NB4 (cell line): Measurements from ENCODE around the gene DDX20.

Experiments
- DNase-seq: peaks from one replicate; pipeline ENCODE4 v3.0.0; 2010; ENCODE audit warnings: low read depth
- H3K4me3 ChIP-seq: one replicate; pipeline ENCODE4 v1.5.1; 2011; ENCODE audit warnings: mild to moderate bottlenecking, low read depth, low read length, moderate library complexity
- CTCF ChIP-seq: IDR thresholded peaks from one replicate; pipeline ENCODE4 v1.5.1; 2012; ENCODE audit warnings: low read depth, low read length
- MAX ChIP-seq: IDR thresholded peaks from 2 replicates; pipeline ENCODE4 v1.6.1; 2011; ENCODE audit warnings: low read depth, low read length
- MYC ChIP-seq: IDR thresholded peaks from 2 replicates; pipeline ENCODE4 v1.6.1; 2011; ENCODE audit warnings: low read depth, low read length
- POLR2A ChIP-seq: IDR thresholded peaks from 2 replicates; pipeline ENCODE4 v1.6.1; 2011; ENCODE audit warnings: mild to moderate bottlenecking; ENCODE audit not compliant: insufficient read length; ENCODE audit errors: extremely low read depth

The DDX20 gene

DNA sequence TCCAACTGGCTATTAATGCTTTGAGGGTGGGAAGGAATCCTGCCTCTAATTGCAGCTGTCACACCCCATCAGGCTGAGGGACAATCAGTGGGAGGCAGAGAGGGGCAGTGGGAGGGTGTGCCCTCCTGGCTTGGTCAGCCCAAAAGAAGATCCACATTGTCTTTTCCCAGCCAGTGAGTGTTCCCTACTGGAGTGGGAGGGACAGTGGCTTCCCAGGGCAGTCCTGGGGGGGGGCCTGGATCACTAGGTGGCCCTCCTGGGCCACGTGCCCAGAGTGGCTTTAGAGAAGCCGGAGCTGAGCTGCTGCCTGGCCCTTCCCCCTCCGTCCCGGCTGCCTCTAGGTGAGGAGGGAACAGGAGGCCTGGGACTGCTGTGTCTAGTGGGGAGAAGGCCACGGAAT is 30.5 kb upstream of the DDX20 start:
- TF ChIP-seq POLR2A (no peak), MYC (no peak), MAX (no peak), CTCF (no peak)
- no peak for DNase-seq

GRCh38 chr1:111727056-111727455 is 28.6 kb upstream of the DDX20 start:
- no peak for DNase-seq
- no peak for TF ChIP-seq MYC
- TF ChIP-seq CTCF, result no peak
- TF ChIP-seq POLR2A, result no peak
- no peak for TF ChIP-seq MAX
- no peak overlapping the region for H3K4me3 ChIP-seq

More for the DNA sequence above, 30.5 kb upstream of the DDX20 start:
- H3K4me3 ChIP-seq, result no peak overlapping the region

DNA sequence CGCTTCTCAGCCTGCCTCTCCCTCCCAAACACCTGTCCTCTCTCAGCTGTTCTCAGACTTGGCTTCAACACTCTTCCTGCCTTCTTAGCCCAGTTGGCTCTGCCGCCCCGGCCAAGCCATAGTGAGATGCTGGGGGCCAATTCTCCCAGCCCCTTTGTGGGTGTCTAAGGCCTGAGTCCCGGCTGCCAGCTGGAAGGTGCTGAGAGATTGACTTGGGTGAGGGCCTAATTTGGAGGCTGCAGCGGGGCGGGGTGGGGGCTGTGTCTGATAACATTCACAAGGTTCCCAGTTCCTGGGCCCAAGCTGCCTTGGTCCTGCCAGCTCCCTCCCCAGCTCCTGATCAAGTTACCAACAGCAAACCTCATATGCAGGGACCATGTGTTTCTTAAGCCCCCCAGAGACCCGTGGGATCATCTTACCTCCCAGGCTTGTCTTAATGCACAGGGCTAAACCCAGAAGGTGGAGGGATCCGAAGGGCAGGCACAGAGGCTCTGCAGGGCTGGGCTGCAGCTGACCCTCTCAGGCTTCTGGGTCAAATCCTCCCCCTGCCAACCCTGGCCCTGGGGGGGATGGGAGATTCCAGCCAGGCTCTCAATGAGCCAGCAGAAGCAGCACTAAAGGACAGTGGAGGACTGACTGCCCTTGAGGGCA is 26.3 kb upstream of the DDX20 start:
- TF ChIP-seq CTCF (no peak), MYC (no peak), MAX (no peak), POLR2A (no peak)
- no peak overlapping the region for H3K4me3 ChIP-seq
- no peak for DNase-seq

GRCh38 chr1:111729946-111730681 is 25.6 kb upstream of the DDX20 start:
- H3K4me3 ChIP-seq, result no peak overlapping the region
- TF ChIP-seq CTCF (no peak), MAX (no peak), MYC (no peak), POLR2A (no peak)
- DNase-seq, result no peak

DNA sequence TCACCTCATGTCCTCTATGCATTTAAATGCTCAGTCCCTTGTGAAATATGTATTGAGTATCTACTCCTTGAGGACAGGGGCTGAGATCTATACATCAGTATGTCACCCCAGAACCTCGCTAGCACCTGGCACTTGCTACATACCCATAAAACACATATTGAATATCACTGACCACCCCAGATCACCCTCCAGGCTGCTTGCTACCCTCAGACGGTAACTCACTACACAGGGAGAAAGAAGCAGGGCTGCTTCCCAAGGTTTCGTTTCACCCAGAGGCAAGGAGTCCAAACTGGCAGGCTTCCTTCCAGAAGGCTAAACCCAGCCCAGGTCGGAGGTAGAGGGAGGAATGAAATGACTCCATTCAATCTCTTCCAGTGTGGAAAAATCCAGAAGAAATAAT is 25.0 kb upstream of the DDX20 start:
- DNase-seq, result no peak
- no peak for TF ChIP-seq MAX
- TF ChIP-seq MYC, result no peak
- TF ChIP-seq CTCF, result no peak
- no peak for TF ChIP-seq POLR2A

More for the DNA sequence above, 25.0 kb upstream of the DDX20 start:
- no peak overlapping the region for H3K4me3 ChIP-seq
